ENCODE results near the gene SLIT1.

DNA sequence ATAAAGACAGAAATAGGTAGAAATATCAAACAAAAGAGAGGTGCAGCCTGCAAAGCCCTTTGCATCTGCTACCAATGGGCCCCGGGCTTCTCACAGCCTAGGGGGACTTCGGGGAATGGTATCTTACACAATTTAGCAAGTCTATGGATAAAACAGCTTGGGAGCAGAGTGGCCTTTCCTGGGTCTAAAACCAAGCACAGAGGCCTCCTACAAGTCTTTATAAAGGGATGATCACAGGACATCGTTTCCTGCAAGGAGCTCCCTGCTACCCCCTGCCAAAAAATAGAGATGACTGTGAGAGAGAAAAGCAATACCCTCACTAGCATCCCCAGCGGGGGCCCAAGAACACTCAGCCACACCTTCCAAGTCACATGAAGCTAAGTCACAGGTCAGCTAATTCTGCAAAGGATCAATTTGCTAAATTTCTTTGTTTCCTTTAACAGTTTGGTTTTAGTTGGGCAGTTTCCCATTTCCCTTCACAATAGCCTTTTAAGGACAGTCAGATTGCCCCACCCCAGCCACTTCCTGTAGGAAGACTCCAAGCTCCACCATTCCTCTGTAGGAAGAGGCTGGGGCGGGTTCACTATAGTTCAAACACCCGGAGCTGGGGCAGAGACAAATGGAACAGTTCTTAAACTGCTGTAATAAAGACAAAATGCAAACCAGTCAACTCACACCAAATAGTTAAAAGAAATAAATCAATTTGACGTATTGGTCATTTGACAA is 105.5 kb downstream of the SLIT1 start:
- no peak for TF ChIP-seq CTCF (IDR thresholded peaks at IDR 0.05; ENCODE audit: insufficient read depth, low read length, poor library complexity, severe bottlenecking)
- no peak for TF ChIP-seq EZH2phosphoT487 (conservative IDR thresholded peaks at IDR 0.05; ENCODE audit: low read length)

Measured in SU-DHL-6 (cell line).